Measurements from ENCODE around the gene ACADM. TPM values are rescaled to one million over a fixed set of nuclear protein-coding genes. Genes with fewer than 3 reads are reported as not detected.
A peak's percentile ranks its signal among the peaks of the same experiment; 100 is the strongest.
"Not testable (repeated sequence)": the region's sequence is repeated elsewhere in the genome, so short reads cannot be mapped to it uniquely, and the experiment has no call there.

The ACADM gene
- total RNA-seq, 1 experiment from 2014 or later, result 53.2 TPM

DNA sequence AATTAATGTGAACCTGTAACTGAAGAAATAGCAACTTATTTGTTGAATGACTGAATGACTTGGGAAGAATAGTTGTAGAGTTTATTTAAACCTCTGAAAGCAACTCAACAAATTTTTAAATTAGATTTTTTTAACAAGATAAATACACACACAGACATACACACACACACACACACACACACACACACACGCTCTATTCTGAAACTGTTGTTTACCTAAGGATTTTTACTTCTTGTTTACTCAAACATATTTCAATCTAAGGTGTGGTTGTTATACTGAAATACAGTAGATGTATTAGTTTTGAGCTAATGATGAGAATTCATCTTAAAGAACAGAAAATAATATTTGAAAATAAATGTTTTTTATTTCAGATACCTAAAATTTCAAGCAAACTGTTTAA lies 11.5 kb downstream of the ACADM start:
- no peak for DNase-seq (ENCODE audit: low read depth)

DNA sequence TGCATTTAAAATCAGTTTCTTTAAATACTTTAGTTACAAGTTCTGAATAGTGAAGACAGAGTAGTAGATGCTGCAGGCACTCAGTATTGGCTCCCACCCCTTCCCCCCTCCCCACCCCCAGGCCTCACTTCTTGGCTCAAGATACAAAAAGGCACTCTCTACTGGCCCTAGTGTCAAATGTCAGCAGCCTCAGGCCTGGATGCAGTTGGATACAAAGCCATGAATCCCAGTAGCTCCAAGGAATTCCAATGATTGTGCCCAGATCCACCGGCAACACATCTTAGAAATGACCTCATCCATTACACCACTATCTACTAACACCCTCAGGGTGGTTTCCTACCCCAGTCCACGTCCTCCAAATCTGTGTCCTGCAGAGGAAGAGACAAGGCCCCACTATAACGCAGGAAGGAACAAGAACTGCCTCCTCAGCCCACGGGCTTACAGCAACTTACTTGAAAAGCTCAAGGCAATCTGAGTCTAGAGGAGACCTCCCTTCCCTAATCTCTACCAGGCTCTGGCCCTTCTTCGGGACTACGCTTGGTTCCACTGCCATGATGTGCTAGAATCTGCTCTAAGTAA lies 17.6 kb downstream of the ACADM start:
- no peak for DNase-seq (ENCODE audit: low read depth)

DNA sequence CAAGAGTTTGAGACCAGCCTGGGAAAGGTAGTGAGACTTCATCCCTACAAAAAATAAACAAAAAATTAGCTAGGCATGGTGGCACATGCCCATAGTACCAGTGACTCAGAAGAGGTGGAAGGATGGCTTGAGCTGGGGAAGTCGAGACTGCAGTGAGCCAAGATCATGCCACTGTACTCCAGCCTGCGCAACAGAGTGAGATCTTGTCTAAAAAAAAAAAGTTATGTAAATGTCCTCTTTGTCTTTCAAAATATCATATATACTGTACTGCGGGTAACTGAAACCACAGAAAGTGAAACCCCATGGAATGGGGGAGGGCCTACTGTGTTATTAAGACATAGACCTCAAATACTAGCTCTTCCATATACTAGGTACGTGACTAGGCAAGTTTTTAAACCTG lies 20.8 kb downstream of the ACADM start:
- DNase-seq (ENCODE audit: low read depth), result no peak

DNA sequence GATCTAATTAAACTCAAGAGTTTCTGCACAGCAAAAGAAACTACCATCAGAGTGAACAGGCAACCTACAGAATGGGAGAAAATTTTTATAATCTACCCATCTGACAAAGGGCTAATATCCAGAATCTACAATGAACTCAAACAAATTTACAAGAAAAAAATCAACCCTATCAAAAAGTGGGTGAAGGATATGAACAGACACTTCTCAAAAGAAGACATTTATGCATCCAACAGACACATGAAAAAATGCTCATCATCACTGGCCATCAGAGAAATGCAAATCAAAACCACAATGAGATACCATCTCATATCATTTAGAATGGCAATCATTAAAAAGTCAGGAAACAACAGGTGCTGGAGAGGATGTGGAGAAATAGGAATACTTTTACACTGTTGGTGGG lies 32.7 kb downstream of the ACADM start:
- not testable (repeated sequence) for DNase-seq (ENCODE audit: low read depth)

DNA sequence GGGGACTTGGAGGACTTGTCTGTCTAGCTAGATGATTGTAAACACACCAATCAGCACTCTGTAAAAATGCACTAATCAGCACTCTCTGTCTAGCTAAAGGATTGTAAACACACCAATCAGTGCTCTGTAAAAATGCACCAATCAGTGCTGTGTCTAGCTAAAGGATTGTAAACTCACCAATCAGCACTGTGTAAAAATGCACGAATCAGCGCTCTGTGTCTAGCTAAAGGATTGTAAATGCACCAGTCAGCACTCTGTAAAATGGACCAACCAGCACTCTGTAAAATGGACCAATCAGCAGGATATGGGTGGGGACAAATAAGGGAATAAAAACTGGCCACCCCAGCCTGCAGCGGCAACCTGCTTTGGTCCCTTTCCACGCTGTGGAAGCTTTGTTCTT lies 34.0 kb downstream of the ACADM start:
- DNase-seq (ENCODE audit: low read depth), result not testable (repeated sequence)

DNA sequence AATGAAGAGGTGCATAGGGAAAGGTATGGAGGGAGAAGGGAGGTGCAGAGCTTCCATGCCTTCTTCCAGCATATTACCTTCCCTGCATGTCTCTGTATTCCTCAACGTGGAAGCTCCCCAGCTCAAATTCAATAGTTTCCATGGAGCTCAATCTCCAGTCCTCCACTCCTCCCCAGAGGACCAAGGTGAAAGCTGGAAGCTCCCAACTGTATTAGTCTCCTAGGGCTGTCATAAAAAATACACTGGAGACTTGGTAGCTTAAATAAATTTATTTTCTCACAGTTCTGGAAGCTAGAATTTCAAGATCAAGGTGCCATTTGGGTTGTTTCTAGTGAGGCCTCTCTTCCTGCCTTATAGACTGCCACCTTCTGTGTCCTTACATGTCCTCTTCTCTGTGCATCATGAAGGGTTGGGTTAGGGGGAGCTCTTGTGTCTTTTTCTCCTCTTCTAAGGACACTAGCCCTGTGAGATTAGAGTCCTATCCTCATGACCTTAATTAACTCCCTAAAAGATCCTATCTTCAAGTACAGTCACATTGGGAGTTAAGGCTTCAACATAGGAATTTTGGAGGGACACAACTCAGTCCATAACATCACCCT lies 39.6 kb downstream of the ACADM start:
- no peak for DNase-seq (ENCODE audit: low read depth)

DNA sequence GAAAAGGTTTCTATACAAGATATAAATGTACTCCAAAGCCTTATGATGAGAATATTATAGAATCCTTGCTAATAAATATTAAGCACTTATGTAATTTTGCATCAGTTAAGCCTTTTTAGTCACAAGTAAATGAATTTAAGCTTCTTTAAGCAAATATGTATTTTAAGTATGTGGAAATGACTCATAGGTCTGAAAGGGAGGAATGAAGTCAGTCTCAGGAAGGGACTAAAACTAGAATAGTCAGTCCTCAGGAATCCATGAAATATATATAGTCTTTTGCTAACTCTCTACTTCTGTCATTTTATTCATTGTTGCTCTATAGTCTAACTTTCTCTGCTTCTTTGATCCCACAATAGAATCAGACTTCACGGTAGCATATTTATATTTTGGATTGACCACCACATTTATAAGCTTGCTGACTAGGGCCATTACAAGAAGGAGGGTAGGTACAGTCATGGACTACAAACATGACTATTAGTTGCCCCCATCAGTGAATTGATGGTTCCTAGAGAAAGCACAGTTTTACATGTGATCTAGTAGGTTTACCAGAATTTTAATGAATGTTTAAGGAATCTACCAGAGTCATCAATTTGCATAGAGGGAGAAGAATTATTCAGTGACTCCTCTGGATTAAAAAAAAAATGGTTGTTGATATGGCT lies 41.3 kb downstream of the ACADM start:
- peak; percentile 58 for DNase-seq (ENCODE audit: low read depth)

DNA sequence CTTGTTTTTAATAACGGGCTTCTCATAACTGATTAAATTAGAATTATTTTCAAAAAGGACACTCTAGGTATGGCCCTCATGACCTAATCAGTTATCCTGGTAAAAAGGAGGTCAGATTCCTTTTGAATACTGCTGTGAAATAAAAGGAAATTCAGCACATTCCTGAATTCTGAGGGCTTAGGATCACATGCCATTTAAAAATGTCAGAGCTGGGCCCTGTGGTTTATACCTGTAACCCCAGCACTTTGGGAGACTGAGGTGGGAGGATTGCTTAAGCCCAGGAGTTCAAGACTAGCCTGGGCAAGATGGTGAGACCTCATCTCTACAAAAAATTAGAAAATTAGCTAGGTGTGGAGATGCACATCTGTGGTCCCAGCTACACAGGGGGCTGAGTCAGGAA lies 43.5 kb downstream of the ACADM start:
- no peak for DNase-seq (ENCODE audit: low read depth)

DNA sequence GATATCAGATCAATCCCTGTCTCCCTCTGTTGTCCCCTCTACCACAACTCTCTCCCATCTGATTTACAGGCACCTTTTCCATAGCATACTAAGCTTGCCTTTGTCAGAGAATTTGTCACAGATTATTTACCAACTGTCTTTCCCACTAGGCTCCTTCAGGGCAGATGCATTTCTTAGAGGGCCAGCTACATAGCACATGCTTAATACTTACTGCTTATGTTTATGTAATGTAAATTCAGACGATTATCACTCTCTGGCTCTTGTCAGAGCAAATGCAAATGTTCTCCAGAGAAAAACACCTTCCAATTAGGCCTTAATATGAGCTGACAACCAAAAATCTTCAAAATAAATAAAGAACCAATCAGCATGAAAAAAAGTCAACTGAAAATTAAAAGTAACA lies 46.3 kb downstream of the ACADM start:
- DNase-seq (ENCODE audit: low read depth), result no peak

DNA sequence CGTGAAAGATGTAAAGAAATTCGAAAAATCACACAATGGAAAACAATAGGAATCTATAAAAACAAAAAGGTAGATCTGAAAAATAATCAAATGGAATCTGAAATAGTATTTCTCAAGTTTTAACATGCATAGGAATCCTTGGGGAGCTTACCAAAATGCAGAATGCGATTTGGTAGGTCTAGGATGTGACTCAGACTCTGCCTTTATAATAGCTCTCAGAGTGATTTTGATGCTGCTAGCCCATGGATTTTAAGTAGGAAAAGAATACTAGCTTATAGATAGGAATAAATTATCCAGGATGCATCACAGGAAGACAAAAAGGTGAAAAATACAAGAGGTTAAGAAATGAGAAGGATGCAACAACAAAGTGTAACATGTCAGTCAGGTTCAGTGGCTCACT lies 47.5 kb downstream of the ACADM start:
- DNase-seq (ENCODE audit: low read depth), result no peak

DNA sequence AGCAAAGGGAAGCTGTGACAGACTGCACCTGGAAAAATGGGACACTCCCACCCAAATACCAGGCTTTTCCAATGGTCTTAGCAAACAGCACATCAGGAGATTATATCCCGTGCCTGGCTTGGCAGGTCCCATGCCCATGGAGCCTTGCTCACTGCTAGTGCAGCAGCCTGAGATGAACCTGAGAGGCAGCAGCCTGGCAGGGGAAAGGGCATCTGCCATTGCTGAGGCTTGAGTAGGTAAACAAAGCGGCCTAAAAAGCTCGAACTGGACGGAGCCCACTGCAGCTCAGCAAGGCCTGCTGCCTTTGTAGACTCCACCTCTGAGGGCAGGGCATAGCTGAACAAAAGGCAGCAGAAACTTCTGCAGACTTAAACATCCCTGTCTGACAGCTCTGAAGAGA lies 53.3 kb downstream of the ACADM start:
- not testable (repeated sequence) for DNase-seq (ENCODE audit: low read depth)

DNA sequence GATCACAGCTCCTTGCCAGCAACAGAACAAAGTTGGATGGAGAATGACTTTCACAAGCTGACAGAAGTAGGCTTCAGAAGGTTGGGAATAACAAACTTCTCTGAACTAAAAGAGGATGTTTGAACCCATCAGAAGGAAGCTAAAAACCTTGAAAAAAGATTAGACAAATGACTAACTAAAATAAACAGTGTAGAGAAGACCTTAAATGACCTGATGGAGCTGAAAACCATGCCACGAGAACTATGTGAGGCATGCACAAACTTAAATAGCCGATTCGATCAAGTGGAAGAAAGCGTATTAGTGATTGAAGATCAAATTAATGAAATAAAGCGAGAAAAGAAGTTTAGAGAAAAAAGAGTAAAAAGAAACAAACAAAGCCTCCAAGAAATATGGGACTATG lies 54.2 kb downstream of the ACADM start:
- not testable (repeated sequence) for DNase-seq (ENCODE audit: low read depth)

DNA sequence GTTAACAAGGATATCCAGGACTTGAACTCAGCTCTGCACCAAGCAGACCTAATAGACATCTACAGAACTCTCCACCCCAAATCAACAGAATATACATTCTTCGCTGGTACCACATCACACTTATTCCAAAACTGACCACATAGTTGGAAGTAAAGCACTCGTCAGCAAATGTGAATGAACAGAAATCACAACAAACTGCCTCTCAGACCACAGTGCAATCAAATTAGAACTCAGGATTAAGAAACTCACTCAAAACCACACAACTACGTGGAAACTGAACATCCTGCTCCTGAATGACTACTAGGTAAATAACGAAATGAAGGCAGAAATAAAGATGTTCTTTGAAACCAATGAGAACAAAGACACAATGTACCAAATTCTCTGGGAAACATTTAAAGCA lies 55.7 kb downstream of the ACADM start:
- not testable (repeated sequence) for DNase-seq (ENCODE audit: low read depth)

DNA sequence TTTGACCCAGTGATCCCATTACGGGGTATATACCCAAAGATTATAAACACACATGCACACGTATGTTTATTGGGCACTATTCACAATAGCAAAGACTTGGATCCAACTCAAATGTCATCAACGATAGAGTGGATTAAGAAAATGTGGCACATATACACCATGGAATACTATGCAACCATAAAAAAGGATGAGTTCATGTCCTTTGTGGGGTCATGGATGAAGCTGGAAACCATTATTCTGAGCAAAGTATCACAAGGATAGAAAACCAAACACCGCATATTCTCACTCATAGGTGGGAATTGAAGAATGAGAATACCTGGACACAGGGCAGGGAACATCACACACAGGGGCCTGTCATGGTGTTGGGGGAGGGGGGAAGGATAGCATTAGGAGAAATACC lies 59.4 kb downstream of the ACADM start:
- DNase-seq (ENCODE audit: low read depth), result not testable (repeated sequence)

DNA sequence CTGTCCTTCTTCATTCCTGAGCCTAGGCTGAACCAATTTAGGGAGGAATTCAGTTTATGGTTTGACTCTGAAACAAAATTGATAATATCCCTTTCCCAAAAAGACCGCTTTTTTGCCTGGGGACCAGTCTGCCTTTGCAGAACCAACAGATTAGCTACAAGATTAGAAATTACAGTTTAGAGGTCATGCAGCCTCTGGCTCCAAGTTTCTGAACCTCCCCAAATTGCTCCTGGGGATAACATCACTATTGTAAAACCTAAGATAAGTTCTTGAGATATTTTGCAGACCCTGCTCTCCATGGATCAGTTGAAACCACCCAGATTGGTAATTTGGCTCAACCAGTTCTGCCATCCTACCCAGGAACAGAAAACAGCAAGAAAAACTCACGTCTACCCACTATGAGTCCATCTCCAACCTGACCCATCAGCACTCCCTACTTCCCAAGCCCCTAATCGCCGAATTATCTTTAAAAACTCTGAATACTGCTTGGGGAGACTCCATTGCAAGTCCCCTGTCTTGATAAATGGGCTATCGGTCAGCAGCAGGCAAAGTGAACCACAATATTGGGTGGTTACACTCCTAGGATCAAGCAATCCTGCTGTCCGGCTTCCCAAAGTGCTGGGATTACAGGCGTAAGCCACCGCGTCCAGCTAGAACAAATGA lies 60.9 kb downstream of the ACADM start:
- no peak for DNase-seq (ENCODE audit: low read depth)

DNA sequence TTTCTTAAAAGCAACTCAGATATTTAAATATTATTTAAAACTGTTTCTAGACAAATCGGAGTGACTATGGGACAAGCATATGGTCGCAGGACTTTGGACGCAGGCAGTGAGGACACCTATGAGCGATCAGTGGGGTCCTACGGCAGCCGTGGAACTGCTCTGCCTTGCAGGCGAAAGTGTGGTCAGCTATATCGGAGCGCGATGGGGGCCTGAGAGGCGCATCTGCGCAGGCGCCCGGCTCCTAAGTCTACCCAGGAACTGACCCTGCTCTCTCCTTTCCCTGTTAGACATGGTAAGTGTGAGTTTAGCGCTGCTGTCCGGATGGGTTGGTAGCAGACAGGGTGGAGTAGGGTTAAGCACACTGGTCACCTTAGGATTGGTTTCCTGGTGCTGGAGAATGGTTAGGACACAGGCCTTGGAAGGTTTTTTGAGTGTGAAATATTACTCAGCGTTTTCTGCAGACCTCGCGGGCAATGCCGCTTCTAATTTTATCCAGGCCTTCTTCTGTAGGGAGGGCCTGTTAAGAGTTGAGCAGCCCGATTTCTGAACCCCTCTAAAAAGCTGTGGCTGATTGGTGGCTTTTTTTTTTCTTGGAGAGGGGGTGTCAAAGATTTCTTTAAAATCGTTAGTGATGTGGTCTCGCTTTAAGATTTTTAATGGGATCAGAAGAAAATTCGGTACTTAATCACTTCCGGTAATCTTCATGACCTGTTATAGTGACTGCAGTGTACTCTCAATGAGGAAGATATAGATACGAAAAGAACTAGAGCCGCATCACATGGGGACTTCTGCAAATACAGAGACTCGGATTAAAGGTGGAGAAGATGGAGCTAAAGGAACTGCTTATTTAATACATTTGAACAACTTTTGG lies 61.7 kb downstream of the ACADM start, which contains the start of gene RABGGTB:
TSS of gene RABGGTB (plus strand) at position 274 of the 871 bp plus-strand sequence. CDS start at position 290, 16 bp downstream.
- peak; percentile 94 for DNase-seq (ENCODE audit: low read depth)

DNA sequence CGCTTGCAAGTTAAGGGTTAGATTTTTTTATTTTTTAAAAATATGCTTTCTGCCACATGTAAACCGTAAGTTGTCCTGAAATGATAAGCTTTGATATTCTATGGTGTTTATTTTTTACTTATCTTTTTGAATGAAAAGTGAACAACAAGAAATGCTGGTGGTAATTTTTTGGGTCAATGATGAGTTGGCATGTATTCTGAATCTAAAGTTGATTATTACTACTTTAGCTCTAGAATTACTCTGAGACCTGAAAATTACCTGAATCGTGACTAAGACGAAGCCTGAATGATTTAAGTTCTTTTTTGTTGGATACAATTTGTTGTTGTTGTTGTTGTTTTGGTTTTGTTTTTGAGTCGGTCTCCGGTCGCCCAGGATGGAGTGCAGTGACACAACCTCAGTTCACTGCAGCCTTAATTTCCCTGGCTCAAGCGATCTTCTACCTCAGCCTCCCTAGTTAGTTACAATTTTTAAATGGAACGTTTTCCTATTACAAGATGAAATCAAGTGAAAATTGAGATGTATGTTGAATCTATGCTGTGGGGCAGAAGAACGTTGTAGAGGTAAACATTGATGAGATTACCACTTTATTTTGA lies 62.5 kb downstream of the ACADM start:
- DNase-seq (ENCODE audit: low read depth), result no peak

DNA sequence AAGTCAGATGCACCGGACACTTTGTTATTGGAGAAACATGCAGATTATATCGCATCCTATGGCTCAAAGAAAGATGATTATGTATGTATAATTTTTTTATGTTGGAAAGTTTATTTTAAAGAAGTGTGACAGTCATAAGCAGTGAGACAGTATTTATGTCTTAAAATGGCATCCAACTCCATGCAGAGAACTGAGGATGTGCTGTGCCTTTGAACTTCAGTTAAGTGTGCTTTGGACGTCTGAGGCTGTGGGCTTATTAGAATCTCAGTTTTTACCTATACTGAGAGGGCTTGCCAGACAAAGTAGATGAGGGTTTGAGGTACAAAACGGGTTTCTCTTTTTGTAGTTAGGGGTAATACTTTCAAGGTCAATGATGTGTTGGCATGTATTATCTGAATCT lies 63.0 kb downstream of the ACADM start:
- no peak for DNase-seq (ENCODE audit: low read depth)

DNA sequence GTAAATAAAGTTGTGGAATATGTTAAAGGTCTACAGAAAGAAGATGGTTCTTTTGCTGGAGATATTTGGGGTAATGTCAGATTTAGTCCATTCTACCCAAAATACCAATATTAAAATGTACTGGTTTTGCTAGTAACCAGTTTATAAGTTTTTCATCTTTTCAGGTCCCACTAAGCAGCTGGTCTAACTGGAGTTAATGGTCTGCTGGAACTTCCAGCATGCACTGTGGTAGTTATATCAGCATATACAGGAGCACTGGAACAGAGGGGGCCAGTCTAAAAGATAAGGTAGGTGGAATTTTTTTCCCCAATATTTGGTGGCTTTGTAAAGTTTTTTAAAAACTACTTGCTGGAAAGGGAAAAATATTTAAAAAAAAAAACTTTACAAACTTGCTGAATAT lies 65.5 kb downstream of the ACADM start:
- no peak for DNase-seq (ENCODE audit: low read depth)

DNA sequence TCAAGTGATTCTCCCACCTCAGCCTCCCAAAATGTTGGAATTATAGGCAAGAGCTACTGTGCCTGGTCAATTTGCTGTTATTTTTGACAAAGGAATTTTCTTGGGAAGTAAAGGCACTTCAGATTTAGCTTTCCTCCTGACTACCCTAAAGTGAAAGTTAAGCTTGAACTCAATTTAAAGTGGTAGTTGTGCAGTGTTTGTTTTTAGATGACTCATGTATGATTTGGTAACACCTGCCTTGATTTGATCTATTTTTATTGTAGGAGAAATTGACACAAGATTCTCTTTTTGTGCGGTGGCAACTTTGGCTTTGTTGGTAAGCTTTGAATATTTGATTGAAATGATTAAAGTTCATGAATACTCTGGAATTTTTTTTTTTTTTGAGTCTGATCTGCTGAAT lies 66.5 kb downstream of the ACADM start:
- peak; percentile 28 for DNase-seq (ENCODE audit: low read depth)

DNA sequence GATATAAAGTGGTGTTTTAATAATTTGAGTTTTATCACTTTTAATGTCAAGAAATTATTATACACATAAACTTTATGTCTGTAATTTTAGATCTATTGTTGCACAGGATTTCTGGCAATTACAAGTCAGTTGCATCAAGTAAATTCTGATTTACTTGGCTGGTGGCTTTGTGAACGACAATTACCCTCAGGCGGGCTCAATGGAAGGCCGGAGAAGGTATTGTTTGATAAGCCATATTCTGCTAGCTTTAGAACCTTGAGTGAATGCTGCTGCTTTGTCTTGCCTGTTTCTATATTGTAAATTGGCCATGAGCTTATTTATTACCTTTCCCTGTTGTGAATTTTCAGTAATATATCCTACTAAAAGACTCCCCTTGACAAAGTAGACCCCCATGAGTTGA lies 67.6 kb downstream of the ACADM start:
- DNase-seq (ENCODE audit: low read depth), result no peak
